Pons (tissue), 1 donor: ENCODE results near the gene MALAT1.
"Not testable (repeated sequence)": the region's sequence is repeated elsewhere in the genome, so short reads cannot be mapped to it uniquely, and the experiment has no call there.

Experiments used
- DNase-seq: peaks from one replicate; pipeline ENCODE4 v3.0.0-alpha.2; 2016; ENCODE audit warnings: low spot score

The MALAT1 gene

DNA sequence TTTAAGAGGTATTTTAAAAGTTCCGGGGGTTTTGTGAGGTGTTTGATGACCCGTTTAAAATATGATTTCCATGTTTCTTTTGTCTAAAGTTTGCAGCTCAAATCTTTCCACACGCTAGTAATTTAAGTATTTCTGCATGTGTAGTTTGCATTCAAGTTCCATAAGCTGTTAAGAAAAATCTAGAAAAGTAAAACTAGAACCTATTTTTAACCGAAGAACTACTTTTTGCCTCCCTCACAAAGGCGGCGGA lies 193 bp upstream of the MALAT1 start:
- no peak for DNase-seq

DNA sequence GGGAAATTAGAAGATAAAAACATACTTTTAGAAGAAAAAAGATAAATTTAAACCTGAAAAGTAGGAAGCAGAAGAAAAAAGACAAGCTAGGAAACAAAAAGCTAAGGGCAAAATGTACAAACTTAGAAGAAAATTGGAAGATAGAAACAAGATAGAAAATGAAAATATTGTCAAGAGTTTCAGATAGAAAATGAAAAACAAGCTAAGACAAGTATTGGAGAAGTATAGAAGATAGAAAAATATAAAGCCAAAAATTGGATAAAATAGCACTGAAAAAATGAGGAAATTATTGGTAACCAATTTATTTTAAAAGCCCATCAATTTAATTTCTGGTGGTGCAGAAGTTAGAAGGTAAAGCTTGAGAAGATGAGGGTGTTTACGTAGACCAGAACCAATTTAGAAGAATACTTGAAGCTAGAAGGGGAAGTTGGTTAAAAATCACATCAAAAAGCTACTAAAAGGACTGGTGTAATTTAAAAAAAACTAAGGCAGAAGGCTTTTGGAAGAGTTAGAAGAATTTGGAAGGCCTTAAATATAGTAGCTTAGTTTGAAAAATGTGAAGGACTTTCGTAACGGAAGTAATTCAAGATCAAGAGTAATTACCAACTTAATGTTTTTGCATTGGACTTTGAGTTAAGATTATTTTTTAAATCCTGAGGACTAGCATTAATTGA lies 1.0 kb downstream of the MALAT1 start:
- no peak for DNase-seq

DNA sequence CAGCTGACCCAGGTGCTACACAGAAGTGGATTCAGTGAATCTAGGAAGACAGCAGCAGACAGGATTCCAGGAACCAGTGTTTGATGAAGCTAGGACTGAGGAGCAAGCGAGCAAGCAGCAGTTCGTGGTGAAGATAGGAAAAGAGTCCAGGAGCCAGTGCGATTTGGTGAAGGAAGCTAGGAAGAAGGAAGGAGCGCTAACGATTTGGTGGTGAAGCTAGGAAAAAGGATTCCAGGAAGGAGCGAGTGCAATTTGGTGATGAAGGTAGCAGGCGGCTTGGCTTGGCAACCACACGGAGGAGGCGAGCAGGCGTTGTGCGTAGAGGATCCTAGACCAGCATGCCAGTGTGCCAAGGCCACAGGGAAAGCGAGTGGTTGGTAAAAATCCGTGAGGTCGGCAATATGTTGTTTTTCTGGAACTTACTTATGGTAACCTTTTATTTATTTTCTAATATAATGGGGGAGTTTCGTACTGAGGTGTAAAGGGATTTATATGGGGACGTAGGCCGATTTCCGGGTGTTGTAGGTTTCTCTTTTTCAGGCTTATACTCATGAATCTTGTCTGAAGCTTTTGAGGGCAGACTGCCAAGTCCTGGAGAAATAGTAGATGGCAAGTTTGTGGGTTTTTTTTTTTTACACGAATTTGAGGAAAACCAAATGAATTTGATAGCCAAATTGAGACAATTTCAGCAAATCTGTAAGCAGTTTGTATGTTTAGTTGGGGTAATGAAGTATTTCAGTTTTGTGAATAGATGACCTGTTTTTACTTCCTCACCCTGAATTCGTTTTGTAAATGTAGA lies 1.7 kb downstream of the MALAT1 start:
- peak; percentile 77 for DNase-seq

DNA sequence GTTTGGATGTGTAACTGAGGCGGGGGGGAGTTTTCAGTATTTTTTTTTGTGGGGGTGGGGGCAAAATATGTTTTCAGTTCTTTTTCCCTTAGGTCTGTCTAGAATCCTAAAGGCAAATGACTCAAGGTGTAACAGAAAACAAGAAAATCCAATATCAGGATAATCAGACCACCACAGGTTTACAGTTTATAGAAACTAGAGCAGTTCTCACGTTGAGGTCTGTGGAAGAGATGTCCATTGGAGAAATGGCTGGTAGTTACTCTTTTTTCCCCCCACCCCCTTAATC lies 2.3 kb downstream of the MALAT1 start:
- no peak for DNase-seq

DNA sequence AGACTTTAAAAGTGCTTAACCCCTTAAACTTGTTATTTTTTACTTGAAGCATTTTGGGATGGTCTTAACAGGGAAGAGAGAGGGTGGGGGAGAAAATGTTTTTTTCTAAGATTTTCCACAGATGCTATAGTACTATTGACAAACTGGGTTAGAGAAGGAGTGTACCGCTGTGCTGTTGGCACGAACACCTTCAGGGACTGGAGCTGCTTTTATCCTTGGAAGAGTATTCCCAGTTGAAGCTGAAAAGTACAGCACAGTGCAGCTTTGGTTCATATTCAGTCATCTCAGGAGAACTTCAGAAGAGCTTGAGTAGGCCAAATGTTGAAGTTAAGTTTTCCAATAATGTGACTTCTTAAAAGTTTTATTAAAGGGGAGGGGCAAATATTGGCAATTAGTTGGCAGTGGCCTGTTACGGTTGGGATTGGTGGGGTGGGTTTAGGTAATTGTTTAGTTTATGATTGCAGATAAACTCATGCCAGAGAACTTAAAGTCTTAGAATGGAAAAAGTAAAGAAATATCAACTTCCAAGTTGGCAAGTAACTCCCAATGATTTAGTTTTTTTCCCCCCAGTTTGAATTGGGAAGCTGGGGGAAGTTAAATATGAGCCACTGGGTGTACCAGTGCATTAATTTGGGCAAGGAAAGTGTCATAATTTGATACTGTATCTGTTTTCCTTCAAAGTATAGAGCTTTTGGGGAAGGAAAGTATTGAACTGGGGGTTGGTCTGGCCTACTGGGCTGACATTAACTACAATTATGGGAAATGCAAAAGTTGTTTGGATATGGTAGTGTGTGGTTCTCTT lies 2.8 kb downstream of the MALAT1 start:
- peak; percentile 79 for DNase-seq

DNA sequence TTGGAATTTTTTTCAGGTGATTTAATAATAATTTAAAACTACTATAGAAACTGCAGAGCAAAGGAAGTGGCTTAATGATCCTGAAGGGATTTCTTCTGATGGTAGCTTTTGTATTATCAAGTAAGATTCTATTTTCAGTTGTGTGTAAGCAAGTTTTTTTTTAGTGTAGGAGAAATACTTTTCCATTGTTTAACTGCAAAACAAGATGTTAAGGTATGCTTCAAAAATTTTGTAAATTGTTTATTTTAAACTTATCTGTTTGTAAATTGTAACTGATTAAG lies 3.4 kb downstream of the MALAT1 start:
- DNase-seq: peak; percentile 64

DNA sequence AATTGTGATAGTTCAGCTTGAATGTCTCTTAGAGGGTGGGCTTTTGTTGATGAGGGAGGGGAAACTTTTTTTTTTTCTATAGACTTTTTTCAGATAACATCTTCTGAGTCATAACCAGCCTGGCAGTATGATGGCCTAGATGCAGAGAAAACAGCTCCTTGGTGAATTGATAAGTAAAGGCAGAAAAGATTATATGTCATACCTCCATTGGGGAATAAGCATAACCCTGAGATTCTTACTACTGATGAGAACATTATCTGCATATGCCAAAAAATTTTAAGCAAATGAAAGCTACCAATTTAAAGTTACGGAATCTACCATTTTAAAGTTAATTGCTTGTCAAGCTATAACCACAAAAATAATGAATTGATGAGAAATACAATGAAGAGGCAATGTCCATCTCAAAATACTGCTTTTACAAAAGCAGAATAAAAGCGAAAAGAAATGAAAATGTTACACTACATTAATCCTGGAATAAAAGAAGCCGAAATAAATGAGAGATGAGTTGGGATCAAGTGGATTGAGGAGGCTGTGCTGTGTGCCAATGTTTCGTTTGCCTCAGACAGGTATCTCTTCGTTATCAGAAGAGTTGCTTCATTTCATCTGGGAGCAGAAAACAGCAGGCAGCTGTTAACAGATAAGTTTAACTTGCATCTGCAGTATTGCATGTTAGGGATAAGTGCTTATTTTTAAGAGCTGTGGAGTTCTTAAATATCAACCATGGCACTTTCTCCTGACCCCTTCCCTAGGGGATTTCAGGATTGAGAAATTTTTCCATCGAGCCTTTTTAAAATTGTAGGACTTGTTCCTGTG lies 3.9 kb downstream of the MALAT1 start:
- DNase-seq: peak; percentile 83

DNA sequence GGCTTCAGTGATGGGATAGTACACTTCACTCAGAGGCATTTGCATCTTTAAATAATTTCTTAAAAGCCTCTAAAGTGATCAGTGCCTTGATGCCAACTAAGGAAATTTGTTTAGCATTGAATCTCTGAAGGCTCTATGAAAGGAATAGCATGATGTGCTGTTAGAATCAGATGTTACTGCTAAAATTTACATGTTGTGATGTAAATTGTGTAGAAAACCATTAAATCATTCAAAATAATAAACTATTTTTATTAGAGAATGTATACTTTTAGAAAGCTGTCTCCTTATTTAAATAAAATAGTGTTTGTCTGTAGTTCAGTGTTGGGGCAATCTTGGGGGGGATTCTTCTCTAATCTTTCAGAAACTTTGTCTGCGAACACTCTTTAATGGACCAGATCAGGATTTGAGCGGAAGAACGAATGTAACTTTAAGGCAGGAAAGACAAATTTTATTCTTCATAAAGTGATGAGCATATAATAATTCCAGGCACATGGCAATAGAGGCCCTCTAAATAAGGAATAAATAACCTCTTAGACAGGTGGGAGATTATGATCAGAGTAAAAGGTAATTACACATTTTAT lies 4.6 kb downstream of the MALAT1 start:
- DNase-seq: peak; percentile 77

DNA sequence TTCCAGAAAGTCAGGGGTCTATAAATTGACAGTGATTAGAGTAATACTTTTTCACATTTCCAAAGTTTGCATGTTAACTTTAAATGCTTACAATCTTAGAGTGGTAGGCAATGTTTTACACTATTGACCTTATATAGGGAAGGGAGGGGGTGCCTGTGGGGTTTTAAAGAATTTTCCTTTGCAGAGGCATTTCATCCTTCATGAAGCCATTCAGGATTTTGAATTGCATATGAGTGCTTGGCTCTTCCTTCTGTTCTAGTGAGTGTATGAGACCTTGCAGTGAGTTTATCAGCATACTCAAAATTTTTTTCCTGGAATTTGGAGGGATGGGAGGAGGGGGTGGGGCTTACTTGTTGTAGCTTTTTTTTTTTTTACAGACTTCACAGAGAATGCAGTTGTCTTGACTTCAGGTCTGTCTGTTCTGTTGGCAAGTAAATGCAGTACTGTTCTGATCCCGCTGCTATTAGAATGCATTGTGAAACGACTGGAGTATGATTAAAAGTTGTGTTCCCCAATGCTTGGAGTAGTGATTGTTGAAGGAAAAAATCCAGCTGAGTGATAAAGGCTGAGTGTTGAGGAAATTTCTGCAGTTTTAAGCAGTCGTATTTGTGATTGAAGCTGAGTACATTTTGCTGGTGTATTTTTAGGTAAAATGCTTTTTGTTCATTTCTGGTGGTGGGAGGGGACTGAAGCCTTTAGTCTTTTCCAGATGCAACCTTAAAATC lies 5.3 kb downstream of the MALAT1 start:
- no peak for DNase-seq

DNA sequence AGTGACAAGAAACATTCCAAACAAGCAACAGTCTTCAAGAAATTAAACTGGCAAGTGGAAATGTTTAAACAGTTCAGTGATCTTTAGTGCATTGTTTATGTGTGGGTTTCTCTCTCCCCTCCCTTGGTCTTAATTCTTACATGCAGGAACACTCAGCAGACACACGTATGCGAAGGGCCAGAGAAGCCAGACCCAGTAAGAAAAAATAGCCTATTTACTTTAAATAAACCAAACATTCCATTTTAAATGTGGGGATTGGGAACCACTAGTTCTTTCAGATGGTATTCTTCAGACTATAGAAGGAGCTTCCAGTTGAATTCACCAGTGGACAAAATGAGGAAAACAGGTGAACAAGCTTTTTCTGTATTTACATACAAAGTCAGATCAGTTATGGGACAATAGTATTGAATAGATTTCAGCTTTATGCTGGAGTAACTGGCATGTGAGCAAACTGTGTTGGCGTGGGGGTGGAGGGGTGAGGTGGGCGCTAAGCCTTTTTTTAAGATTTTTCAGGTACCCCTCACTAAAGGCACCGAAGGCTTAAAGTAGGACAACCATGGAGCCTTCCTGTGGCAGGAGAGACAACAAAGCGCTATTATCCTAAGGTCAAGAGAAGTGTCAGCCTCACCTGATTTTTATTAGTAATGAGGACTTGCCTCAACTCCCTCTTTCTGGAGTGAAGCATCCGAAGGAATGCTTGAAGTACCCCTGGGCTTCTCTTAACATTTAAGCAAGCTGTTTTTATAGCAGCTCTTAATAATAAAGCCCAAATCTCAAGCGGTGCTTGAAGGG lies 6.0 kb downstream of the MALAT1 start:
- DNase-seq: peak; percentile 79

DNA sequence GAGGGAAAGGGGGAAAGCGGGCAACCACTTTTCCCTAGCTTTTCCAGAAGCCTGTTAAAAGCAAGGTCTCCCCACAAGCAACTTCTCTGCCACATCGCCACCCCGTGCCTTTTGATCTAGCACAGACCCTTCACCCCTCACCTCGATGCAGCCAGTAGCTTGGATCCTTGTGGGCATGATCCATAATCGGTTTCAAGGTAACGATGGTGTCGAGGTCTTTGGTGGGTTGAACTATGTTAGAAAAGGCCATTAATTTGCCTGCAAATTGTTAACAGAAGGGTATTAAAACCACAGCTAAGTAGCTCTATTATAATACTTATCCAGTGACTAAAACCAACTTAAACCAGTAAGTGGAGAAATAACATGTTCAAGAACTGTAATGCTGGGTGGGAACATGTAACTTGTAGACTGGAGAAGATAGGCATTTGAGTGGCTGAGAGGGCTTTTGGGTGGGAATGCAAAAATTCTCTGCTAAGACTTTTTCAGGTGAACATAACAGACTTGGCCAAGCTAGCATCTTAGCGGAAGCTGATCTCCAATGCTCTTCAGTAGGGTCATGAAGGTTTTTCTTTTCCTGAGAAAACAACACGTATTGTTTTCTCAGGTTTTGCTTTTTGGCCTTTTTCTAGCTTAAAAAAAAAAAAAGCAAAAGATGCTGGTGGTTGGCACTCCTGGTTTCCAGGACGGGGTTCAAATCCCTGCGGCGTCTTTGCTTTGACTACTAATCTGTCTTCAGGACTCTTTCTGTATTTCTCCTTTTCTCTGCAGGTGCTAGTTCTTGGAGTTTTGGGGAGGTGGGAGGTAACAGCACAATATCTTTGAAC lies 6.8 kb downstream of the MALAT1 start:
- DNase-seq: peak; percentile 77

DNA sequence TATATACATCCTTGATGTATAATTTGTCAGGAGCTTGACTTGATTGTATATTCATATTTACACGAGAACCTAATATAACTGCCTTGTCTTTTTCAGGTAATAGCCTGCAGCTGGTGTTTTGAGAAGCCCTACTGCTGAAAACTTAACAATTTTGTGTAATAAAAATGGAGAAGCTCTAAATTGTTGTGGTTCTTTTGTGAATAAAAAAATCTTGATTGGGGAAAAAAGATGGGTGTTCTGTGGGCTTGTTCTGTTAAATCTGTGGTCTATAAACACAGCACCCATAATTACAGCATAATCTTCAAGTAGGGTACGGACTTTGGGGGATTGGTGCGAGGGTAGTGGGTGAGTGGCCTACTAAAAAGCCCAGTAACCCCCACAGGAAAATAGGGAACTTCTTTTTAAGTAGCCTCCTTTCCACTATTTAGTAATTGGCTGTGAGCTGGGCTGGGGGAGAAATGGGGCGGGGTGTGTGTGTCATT lies 7.5 kb downstream of the MALAT1 start:
- peak; percentile 84 for DNase-seq

DNA sequence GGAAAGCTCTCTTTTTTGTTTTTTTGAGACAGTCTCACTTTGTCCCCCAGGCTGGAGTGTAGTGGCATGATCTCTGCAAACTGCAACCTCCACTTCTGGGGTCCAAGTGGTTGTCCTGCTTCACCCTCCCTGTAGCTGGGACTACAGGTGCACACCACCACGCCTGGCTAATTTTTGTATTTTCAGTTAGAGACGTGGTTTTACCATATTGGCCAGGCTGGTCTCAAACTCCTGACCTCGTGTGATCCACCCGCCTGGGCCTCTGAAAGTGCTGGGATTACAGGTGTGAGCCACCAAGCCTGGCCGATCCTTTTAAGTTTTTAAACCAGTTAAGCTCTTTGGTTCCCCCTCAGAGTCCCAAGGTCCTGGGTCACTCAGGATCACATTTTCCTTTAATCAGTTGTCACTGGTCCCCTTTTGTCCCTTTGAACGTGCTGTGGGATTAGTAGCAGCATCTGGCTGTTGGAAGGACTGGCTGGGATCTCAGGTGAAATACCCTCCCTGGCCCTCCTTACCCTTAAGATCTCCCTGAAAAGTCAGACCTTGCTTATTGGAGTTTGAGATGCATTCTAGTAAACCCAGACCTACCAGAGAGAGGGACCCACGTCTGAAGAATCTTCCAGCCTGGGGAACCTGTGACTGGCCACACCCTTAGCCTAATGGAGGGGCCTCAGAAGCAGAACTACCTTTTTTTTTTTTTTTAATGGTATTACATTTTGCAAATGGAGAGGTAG lies 8.1 kb downstream of the MALAT1 start:
- peak; percentile 91 for DNase-seq

DNA sequence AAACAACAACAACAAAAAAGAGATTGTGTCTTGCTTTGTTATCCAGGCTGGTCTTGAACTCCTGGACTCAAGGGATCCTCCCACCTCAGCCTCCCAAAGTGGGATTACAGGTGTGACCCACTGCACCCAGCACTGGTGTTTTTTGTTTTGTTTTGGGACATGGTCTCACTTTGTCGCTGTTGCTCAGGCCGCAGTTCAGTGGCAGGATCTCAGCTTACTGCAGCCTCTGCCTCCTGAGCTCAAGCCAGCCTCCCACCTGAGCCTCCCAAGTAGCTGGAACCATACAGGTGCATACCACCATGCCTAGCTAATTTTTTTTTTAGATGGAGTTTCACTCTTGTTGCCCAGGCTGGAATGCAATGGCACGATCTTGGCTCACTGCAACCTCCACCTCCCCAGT lies 13.5 kb downstream of the MALAT1 start:
- DNase-seq: not testable (repeated sequence)

DNA sequence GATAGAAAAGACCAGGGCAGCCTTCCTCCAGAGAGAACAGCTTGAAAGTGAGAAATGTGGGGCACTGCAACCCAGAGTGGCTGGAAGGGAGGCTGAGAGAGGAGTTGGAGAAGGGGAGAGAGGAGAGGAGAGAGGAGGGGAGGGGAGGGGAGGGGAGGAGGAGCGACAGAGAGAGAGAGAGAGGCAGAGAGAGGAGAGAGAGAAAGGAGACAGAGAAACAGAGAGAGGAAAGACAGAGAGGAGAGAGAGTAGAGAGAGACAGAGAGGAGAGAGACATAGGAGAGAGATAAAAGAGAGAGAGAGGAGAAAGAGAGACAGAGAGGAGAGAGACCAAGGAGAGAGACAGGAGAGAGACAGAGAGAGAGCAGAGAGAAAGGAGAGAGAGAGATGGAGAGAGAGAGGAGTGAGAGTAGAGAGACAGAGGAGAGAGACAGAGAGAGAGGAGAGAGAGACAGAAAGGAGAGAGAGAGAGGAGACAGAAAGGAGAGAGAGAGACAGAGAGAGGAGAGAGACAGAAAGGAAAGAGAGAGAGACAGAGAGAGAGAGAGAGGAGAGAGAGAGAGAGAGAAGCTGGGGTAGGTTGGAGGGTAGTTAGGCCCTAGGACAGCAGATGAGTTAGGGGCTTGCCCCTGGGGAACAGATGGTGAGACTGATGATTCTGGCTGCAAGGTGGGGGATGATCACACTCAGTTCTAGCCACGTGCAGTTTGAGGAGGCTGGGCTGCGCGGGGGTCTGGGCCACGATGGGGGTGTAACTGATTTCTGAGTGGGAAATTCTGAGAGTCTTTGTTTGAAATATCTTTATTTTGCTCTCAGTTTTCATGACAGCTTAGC lies 17.5 kb downstream of the MALAT1 start:
- no peak for DNase-seq

DNA sequence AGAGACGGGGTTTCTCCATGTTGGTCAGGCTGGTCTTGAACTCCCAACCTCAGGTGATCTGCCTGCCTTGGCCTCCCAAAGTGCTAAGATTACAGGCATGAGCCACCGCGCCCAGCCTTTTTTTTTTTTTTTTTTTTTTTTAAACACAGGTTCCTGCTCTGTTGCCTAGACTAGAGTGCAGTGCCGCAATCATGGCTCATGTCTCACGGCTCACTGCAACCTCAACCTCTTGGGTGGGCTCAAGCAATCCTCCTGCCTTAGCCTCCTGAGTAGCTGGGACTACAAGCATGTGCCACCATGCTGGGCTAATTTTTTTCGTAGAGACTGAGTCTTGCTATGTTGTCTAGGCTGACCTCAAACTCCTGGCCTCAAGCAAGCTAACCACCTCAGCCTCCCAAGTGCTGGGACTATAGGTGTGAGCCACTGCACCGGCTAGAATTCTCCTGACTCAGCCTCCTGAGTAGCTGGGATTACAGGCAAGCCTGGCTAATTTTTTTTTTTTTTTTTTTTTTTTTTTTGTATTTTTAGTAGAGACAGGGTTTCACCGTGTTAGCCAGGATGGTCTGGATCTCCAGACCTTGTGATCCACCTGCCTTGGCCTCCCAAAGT lies 20.2 kb downstream of the MALAT1 start:
- DNase-seq: not testable (repeated sequence)

DNA sequence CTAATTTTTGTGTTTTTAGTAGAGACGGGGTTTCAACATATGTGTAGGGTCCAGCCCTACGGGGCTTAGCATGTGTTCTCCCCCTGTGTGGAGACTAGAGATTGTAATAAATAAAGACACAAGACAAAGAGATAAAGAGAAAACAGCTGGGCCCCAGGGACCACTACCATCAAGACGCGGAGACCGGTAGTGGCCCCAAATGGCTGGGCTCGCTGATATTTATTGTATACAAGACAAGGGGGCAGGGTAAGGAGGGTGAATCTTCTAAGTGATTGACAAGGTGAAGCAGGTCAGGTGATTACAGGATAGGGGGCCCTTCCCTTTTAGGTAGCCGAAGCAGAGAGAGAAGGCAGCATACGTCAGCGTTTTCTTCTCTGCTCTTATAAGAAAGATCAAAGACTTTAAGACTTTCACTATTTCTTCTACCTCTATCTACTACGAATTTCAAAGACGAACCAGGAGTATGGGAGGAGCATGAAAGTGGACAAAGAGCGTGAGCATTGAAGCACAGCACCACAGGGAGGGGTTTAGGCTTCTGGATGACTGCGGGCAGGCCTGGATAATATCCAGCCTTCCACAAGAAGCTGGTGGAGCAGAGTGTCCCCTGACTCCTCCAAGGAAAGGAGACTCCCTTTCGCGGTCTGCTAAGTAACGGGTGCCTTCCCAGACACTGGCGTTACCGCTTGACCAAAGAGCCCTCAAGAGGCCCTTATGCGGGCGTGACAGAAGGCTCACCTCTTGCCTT lies 23.1 kb downstream of the MALAT1 start:
- DNase-seq: not testable (repeated sequence)
